ENCODE results near the gene JPH2.

The JPH2 gene

GRCh38 chr20:44080064-44080463 is 106.9 kb downstream of the JPH2 start:
- no peak overlapping the region for H3K4me3 ChIP-seq (ENCODE audit: low read depth, low read length)
- DNase-seq (ENCODE audit: low read depth) = no peak
- TF ChIP-seq MAX (IDR thresholded peaks at IDR 0.05; ENCODE audit: low read depth, low read length) = no peak
- TF ChIP-seq CTCF (IDR thresholded peaks at IDR 0.05; ENCODE audit: low read depth, low read length) = no peak
- no peak for TF ChIP-seq POLR2A (IDR thresholded peaks at IDR 0.05; ENCODE audit: extremely low read depth, insufficient read length)
- TF ChIP-seq MYC (IDR thresholded peaks at IDR 0.05; ENCODE audit: low read depth, low read length) = no peak

GRCh38 chr20:44079291-44079690 is 107.7 kb downstream of the JPH2 start:
- TF ChIP-seq MYC (IDR thresholded peaks at IDR 0.05; ENCODE audit: low read depth, low read length) (no peak), POLR2A (IDR thresholded peaks at IDR 0.05; ENCODE audit: extremely low read depth, insufficient read length) (no peak), CTCF (IDR thresholded peaks at IDR 0.05; ENCODE audit: low read depth, low read length) (no peak), MAX (IDR thresholded peaks at IDR 0.05; ENCODE audit: low read depth, low read length) (no peak)
- peak; percentile 21 for DNase-seq (ENCODE audit: low read depth)
- H3K4me3 ChIP-seq (ENCODE audit: low read depth, low read length) = no peak overlapping the region

GRCh38 chr20:44075950-44076232 is 111.1 kb downstream of the JPH2 start:
- TF ChIP-seq CTCF (IDR thresholded peaks at IDR 0.05; ENCODE audit: low read depth, low read length) (no peak), MAX (IDR thresholded peaks at IDR 0.05; ENCODE audit: low read depth, low read length) (no peak), POLR2A (IDR thresholded peaks at IDR 0.05; ENCODE audit: extremely low read depth, insufficient read length) (no peak), MYC (IDR thresholded peaks at IDR 0.05; ENCODE audit: low read depth, low read length) (no peak)
- H3K4me3 ChIP-seq (ENCODE audit: low read depth, low read length) = no peak overlapping the region
- DNase-seq (ENCODE audit: low read depth) = no peak

DNA sequence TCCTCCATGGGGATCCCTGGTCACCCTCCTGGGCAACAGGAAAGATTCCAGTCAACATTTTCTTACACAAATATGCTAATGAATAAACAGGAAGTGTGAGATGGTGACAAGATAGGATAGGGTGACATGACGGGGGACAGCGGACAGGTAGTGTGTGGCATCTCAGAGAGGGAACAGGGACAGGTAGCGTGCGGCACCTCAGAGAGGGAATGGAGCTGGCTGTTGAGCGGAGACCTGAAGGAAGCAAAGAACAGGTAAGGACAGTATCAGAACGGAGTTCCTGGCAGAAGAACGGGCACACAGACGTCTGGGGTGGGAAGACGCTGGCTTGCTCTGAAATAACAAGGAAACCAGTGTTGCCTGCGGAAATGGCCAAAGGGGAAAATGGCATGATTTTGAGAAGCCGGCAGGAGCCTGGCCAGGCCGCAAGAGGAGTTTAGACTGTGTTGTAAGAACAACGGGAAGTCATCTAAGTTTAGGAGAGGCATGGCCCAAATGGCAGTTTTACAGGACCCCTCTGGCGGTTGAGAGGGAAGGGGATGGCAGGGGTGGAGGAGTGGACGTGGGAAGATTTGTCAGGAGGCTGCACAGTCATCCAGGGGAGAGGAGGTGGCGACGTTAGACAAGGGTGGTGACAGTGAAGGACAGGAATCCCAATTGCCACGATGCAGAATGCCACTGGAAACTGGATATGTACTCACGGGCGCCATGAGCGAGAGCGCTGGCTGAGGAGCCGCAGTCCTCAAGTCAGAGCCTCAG is 111.6 kb downstream of the JPH2 start:
- H3K4me3 ChIP-seq (ENCODE audit: low read depth, low read length) = no peak overlapping the region
- DNase-seq (ENCODE audit: low read depth) = no peak

DNA sequence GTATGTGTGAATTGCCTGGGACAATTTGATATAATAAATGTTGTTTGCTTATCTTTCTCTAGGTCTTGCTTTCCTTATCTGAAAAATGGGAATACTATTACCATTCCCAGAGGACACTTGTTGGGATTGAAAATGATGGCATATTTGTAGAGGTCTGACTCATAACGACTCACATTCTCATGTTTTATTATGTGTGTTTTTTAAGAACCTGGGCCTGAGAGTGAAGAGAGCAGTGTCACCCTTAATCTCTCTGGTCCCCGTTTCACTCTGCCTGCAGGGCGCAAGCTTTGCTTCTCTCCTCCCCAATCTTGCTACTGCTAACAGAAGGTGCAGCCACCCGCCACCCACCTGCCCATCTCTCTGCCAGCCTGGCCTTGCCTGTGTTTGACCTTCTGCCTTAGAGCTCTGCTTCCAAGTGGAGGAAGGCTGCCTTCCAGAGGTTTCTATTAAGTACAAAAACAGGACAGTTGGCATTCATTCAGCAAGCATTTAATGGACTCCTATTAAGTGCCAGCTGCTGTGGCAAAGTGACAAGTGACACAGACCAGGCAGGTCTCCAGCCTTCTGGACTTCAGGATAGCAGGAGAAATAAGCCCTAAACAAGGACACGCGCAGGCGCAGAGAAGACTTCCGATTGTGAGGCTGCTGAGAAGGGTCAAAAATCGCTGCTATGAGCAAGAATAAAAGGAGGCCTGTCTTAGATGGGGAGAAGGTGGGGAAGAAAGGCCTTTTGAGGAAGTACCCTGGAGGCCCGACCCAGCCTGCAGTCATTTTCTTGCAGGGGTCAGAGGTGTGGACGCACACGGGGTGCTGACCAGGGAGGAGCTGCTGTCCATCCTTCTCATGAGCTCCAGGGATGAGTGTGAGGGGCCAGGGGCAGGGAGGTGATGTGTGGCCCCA is 112.5 kb downstream of the JPH2 start:
- H3K4me3 ChIP-seq (ENCODE audit: low read depth, low read length) = no peak overlapping the region
- TF ChIP-seq CTCF (IDR thresholded peaks at IDR 0.05; ENCODE audit: low read depth, low read length) (no peak), MYC (IDR thresholded peaks at IDR 0.05; ENCODE audit: low read depth, low read length) (no peak), POLR2A (IDR thresholded peaks at IDR 0.05; ENCODE audit: extremely low read depth, insufficient read length) (no peak), MAX (IDR thresholded peaks at IDR 0.05; ENCODE audit: low read depth, low read length) (no peak)
- peak; percentile 28 for DNase-seq (ENCODE audit: low read depth)

More for the DNA sequence above, 111.6 kb downstream of the JPH2 start:
- TF ChIP-seq MYC (IDR thresholded peaks at IDR 0.05; ENCODE audit: low read depth, low read length) (no peak), CTCF (IDR thresholded peaks at IDR 0.05; ENCODE audit: low read depth, low read length) (no peak), POLR2A (IDR thresholded peaks at IDR 0.05; ENCODE audit: extremely low read depth, insufficient read length) (no peak), MAX (IDR thresholded peaks at IDR 0.05; ENCODE audit: low read depth, low read length) (no peak)
